Astrocyte (in vitro differentiated cells and primary cell): Measurements from ENCODE around the gene DAP. TPM values are rescaled to one million over a fixed set of nuclear protein-coding genes. Genes with fewer than 3 reads are reported as not detected.

Source experiments
- DNase-seq: peaks from one replicate; pipeline ENCODE4 v3.0.0-alpha.2; 2010; ENCODE audit warnings: low read depth
- FAIRE-seq: peaks from 2 replicates; lab custom pipeline; 2011; peaks lifted over from hg19 to GRCh38; lab: Jason Lieb, UNC
- H2AFZ ChIP-seq: 2 replicates; pipeline ENCODE4 v1.6.0; 2012; ENCODE audit warnings: low read depth, low read length, inconsistent platforms
- H3K27ac ChIP-seq: 2 replicates; pipeline ENCODE4 v1.5.1; 2011; ENCODE audit warnings: low read depth, low read length, inconsistent platforms
- H3K27me3 ChIP-seq: 2 replicates; pipeline ENCODE4 v1.6.0; 2011; ENCODE audit warnings: low read length, inconsistent platforms; ENCODE audit not compliant: insufficient read depth
- H3K36me3 ChIP-seq: 2 replicates; pipeline ENCODE4 v1.5.1; 2011; ENCODE audit warnings: low read length, inconsistent platforms; ENCODE audit not compliant: insufficient read depth
- H3K4me1 ChIP-seq: 2 replicates; pipeline ENCODE4 v1.5.1; 2011; ENCODE audit warnings: low read length, inconsistent platforms; ENCODE audit not compliant: insufficient read depth
- H3K4me2 ChIP-seq: 2 replicates; pipeline ENCODE4 v1.6.0; 2012; ENCODE audit warnings: low read length, inconsistent platforms
- H3K4me3 ChIP-seq: 2 replicates; pipeline ENCODE4 v1.5.1; 2011; ENCODE audit warnings: low read depth, mild to moderate bottlenecking, low read length, inconsistent platforms; ENCODE audit not compliant: insufficient read depth
- H3K79me2 ChIP-seq: 2 replicates; pipeline ENCODE4 v1.6.0; 2012; ENCODE audit warnings: mild to moderate bottlenecking, low read length, inconsistent platforms; ENCODE audit not compliant: insufficient read depth
- H3K9ac ChIP-seq: 2 replicates; pipeline ENCODE4 v1.6.0; 2012; ENCODE audit warnings: mild to moderate bottlenecking, low read length, inconsistent platforms
- H3K9me3 ChIP-seq: 2 replicates; pipeline ENCODE4 v1.5.1; 2012; ENCODE audit warnings: low read depth, mild to moderate bottlenecking, low read length, inconsistent platforms; ENCODE audit not compliant: insufficient read depth
- H4K20me1 ChIP-seq: 2 replicates; pipeline ENCODE4 v1.6.0; 2012; ENCODE audit warnings: low read length, inconsistent platforms; ENCODE audit not compliant: insufficient read depth
- H3K27ac Mint-ChIP-seq: one replicate; pipeline ENCODE4 v1.8.0; 2021; ENCODE audit warnings: mild to moderate bottlenecking, mixed read lengths; ENCODE audit not compliant: unreplicated experiment
- H3K27me3 Mint-ChIP-seq: one replicate; pipeline ENCODE4 v1.8.0; 2021; ENCODE audit warnings: low read depth, mixed read lengths; ENCODE audit not compliant: unreplicated experiment
- H3K36me3 Mint-ChIP-seq: one replicate; pipeline ENCODE4 v1.8.0; 2021; ENCODE audit warnings: low read depth, mixed read lengths; ENCODE audit not compliant: unreplicated experiment
- H3K4me1 Mint-ChIP-seq: one replicate; pipeline ENCODE4 v1.8.0; 2021; ENCODE audit warnings: low read depth, mixed read lengths; ENCODE audit not compliant: unreplicated experiment
- H3K4me3 Mint-ChIP-seq: one replicate; pipeline ENCODE4 v1.8.0; 2021; ENCODE audit warnings: mild to moderate bottlenecking, moderate library complexity, mixed read lengths; ENCODE audit not compliant: unreplicated experiment
- H3K9me3 Mint-ChIP-seq: one replicate; pipeline ENCODE4 v1.8.0; 2021; ENCODE audit warnings: mild to moderate bottlenecking, mixed read lengths; ENCODE audit not compliant: unreplicated experiment
- EZH2 ChIP-seq: IDR thresholded peaks from 2 replicates; pipeline ENCODE4 v1.6.1; 2012; ENCODE audit warnings: mild to moderate bottlenecking, low read length, inconsistent platforms; ENCODE audit not compliant: insufficient read depth
- total RNA-seq: library from RNA; stranded (reverse); gene quantifications from 2 replicates; pipeline ENCODE4 v1.2.1, GENCODE V29; 2021
- TF ChIP-seq, protein P1 (sequence below): IDR thresholded peaks from 2 replicates; pipeline ENCODE4 v1.5.1; 2011; ENCODE audit warnings: low read depth, mild to moderate bottlenecking, inconsistent platforms, low read length, moderate library complexity; ENCODE audit not compliant: insufficient read depth

The DAP gene
- total RNA-seq, 1 donor from 2014 or later: 239 TPM

DNA sequence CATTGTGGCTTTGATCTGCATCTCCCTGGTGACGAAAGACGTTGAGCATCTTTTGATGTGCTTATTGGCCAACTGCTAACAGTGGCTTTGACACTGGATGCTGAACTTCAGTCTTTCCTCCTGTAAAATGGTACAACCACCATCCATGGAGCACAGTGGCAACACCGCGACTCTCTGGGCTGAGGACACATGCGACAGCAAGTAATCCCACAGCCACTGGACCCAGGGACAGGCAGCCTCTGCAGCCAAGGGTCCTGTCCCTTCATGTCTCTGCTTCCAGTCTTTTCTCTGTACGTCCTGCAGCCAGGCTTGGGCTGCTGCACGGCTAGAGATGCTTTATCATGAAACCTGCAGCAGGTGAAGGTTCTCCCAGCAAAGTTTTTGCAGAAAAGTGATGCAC lies 83.5 kb downstream of the DAP start:
- H3K4me3 Mint-ChIP-seq: no peak overlapping the region
- H3K27ac Mint-ChIP-seq: no peak overlapping the region
- no peaks in the 10 kb centered on the region for H3K9me3 ChIP-seq
- FAIRE-seq (no peak), DNase-seq (no peak)
- H4K20me1 ChIP-seq: peaks cover 6% of the 10 kb centered on the region
- H3K9ac ChIP-seq: no peak overlapping the region
- peaks cover 13% of the 10 kb centered on the region for H3K36me3 ChIP-seq
- peaks cover 8% of the 10 kb centered on the region for H3K4me1 Mint-ChIP-seq
- no peak for TF ChIP-seq EZH2
- TF ChIP-seq, protein P1, sequence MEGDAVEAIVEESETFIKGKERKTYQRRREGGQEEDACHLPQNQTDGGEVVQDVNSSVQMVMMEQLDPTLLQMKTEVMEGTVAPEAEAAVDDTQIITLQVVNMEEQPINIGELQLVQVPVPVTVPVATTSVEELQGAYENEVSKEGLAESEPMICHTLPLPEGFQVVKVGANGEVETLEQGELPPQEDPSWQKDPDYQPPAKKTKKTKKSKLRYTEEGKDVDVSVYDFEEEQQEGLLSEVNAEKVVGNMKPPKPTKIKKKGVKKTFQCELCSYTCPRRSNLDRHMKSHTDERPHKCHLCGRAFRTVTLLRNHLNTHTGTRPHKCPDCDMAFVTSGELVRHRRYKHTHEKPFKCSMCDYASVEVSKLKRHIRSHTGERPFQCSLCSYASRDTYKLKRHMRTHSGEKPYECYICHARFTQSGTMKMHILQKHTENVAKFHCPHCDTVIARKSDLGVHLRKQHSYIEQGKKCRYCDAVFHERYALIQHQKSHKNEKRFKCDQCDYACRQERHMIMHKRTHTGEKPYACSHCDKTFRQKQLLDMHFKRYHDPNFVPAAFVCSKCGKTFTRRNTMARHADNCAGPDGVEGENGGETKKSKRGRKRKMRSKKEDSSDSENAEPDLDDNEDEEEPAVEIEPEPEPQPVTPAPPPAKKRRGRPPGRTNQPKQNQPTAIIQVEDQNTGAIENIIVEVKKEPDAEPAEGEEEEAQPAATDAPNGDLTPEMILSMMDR: no peak
- H3K36me3 Mint-ChIP-seq: peaks cover 36% of the 10 kb centered on the region
- no peak overlapping the region for H3K4me3 ChIP-seq
- H3K79me2 ChIP-seq: no peaks in the 10 kb centered on the region
- peaks cover 5% of the 10 kb centered on the region for H3K9me3 Mint-ChIP-seq
- H3K27ac ChIP-seq: no peak overlapping the region
- H3K27me3 Mint-ChIP-seq: peaks cover 8% of the 10 kb centered on the region
- no peak overlapping the region for H2AFZ ChIP-seq
- no peak overlapping the region for H3K4me2 ChIP-seq
- no peaks in the 10 kb centered on the region for H3K27me3 ChIP-seq
- H3K4me1 ChIP-seq: no peaks in the 10 kb centered on the region

DNA sequence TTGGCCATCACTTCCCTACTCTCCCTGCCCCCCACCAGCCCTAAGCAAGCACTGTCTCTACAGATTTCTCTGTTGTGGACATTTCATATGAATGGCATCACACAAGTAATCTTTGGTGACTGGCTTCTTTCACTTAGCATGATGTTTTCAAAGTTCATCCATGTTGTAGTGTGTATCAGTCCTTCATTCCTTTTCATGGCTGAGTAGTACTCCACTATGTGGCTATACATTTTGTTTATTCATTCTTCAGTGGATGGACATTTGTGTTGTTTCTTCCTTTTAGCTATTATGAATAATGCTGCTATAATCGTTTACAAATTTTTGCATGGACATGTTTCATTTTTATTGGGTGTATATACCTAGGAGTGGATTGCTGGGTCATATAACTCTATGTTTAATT lies 84.1 kb downstream of the DAP start:
- H4K20me1 ChIP-seq: peaks cover 6% of the 10 kb centered on the region
- H3K4me2 ChIP-seq: no peak overlapping the region
- no peak overlapping the region for H3K4me3 ChIP-seq
- TF ChIP-seq EZH2: no peak
- TF ChIP-seq, protein P1: no peak
- no peaks in the 10 kb centered on the region for H3K79me2 ChIP-seq
- no peak overlapping the region for H3K4me3 Mint-ChIP-seq
- no peak overlapping the region for H3K27ac ChIP-seq
- FAIRE-seq (no peak), DNase-seq (no peak)
- H3K27me3 ChIP-seq: no peaks in the 10 kb centered on the region
- H3K27me3 Mint-ChIP-seq: peaks cover 8% of the 10 kb centered on the region
- peaks cover 13% of the 10 kb centered on the region for H3K36me3 ChIP-seq
- H3K4me1 Mint-ChIP-seq: peaks cover 8% of the 10 kb centered on the region
- no peak overlapping the region for H3K9ac ChIP-seq
- no peak overlapping the region for H2AFZ ChIP-seq
- peaks cover 5% of the 10 kb centered on the region for H3K9me3 Mint-ChIP-seq
- H3K4me1 ChIP-seq: no peaks in the 10 kb centered on the region
- H3K9me3 ChIP-seq: no peaks in the 10 kb centered on the region
- H3K27ac Mint-ChIP-seq: no peak overlapping the region
- peaks cover 36% of the 10 kb centered on the region for H3K36me3 Mint-ChIP-seq

DNA sequence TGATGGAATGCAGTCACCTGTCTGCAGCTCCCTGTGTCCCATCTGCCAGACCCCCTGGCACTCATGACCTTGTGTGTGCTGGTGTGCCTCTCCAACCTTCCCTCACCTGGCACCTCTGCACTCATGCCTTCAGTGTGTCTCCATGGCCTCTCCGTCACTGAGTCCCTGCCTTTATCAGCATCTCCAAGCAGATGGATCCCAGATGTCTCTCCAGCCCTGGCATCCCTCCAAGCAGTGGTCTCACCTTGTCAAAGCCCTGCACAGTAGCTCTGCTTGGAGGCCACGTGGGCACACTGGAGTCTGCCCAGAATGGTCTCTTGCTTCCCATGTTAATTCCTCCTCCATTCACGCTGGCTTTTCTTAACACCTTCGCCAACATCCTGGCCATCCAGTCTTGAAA lies 84.8 kb downstream of the DAP start:
- Histone ChIP-seq H3K4me3 (no peak overlapping the region), H4K20me1 (peaks cover 6% of the 10 kb centered on the region), H3K27me3 (no peaks in the 10 kb centered on the region), H3K36me3 (peaks cover 13% of the 10 kb centered on the region), H3K4me1 (no peaks in the 10 kb centered on the region), H3K4me2 (no peak overlapping the region), H3K27ac (no peak overlapping the region), H3K9me3 (no peaks in the 10 kb centered on the region), H2AFZ (no peak overlapping the region), H3K9ac (no peak overlapping the region), H3K79me2 (no peaks in the 10 kb centered on the region)
- peaks cover 36% of the 10 kb centered on the region for H3K36me3 Mint-ChIP-seq
- H3K27ac Mint-ChIP-seq: no peak overlapping the region
- H3K27me3 Mint-ChIP-seq: peaks cover 8% of the 10 kb centered on the region
- TF ChIP-seq EZH2: no peak
- TF ChIP-seq, protein P1: no peak
- H3K9me3 Mint-ChIP-seq: peaks cover 5% of the 10 kb centered on the region
- H3K4me1 Mint-ChIP-seq: peaks cover 8% of the 10 kb centered on the region
- DNase-seq (no peak), FAIRE-seq (no peak)
- H3K4me3 Mint-ChIP-seq: no peak overlapping the region
